ENCODE measurements around the gene EGLN3. TPM values are rescaled to one million over a fixed set of nuclear protein-coding genes. Genes with fewer than 3 reads are reported as not detected.

Gene EGLN3
- total RNA-seq, 3 donors from 2014 or later (not counting 1 experiment from before 2014, with no cell fraction given), result 0.52 to 1.1 (median 0.57) TPM

GRCh38 chr14:33936391-33936790 is 14.5 kb downstream of the EGLN3 start:
- Mint-ChIP-seq H3K36me3 (no peaks in the 10 kb centered on the region), H3K9me3 (no peaks in the 10 kb centered on the region), H3K4me3 (no peak overlapping the region), H3K27me3 (ENCODE audit: low read depth in 2 of 2) (peaks cover 4 to 8% of the 10 kb centered on the region in 2 donors), H3K4me1 (no peaks in the 10 kb centered on the region), H3K27ac (no peak overlapping the region)
- TF ChIP-seq CTCF (IDR thresholded peaks at IDR 0.05), result no peak
- no peak for ATAC-seq
- no peaks in the 10 kb centered on the region for H3K36me3 ChIP-seq (ENCODE audit: control insufficient read depth, insufficient read depth, low read length)
- H3K9me3 ChIP-seq (ENCODE audit: control insufficient read depth, insufficient read depth, low read length), result no peaks in the 10 kb centered on the region
- H3K27ac ChIP-seq (ENCODE audit: low read length), result no peak overlapping the region
- H3K4me1 ChIP-seq (ENCODE audit: control insufficient read depth, insufficient read depth, low read length), result no peaks in the 10 kb centered on the region
- H3K4me3 ChIP-seq (ENCODE audit: low read length), result no peak overlapping the region
- no peak for DNase-seq
- H3K27me3 ChIP-seq (ENCODE audit: control insufficient read depth, insufficient read depth, low read length), result no peaks in the 10 kb centered on the region
- WGBS (ENCODE audit: insufficient coverage), result no CpG with 5 or more reads among the region's 2 CpGs
- intact Hi-C loops (cut with micrococcal nuclease), result no loop called here

GRCh38 chr14:33934938-33935337 is 15.9 kb downstream of the EGLN3 start:
- Mint-ChIP-seq H3K9me3 (no peaks in the 10 kb centered on the region), H3K27me3 (ENCODE audit: low read depth in 2 of 2) (peaks cover 4 to 8% of the 10 kb centered on the region in 2 donors), H3K27ac (no peak overlapping the region), H3K4me1 (no peaks in the 10 kb centered on the region), H3K36me3 (no peaks in the 10 kb centered on the region), H3K4me3 (no peak overlapping the region)
- no peak for DNase-seq
- no peaks in the 10 kb centered on the region for H3K4me1 ChIP-seq (ENCODE audit: control insufficient read depth, insufficient read depth, low read length)
- intact Hi-C loops (cut with micrococcal nuclease), result no loop called here
- no peak overlapping the region for H3K4me3 ChIP-seq (ENCODE audit: low read length)
- no peaks in the 10 kb centered on the region for H3K27me3 ChIP-seq (ENCODE audit: control insufficient read depth, insufficient read depth, low read length)
- WGBS (ENCODE audit: insufficient coverage), result 95% methylated on average over 5 of the region's 5 CpGs
- H3K9me3 ChIP-seq (ENCODE audit: control insufficient read depth, insufficient read depth, low read length), result no peaks in the 10 kb centered on the region
- H3K36me3 ChIP-seq (ENCODE audit: control insufficient read depth, insufficient read depth, low read length), result no peaks in the 10 kb centered on the region
- no peak for ATAC-seq
- H3K27ac ChIP-seq (ENCODE audit: low read length), result no peak overlapping the region
- TF ChIP-seq CTCF (IDR thresholded peaks at IDR 0.05), result no peak

- no peak overlapping the region for H3K27ac ChIP-seq (ENCODE audit: low read length)
- Mint-ChIP-seq H3K9me3 (peaks cover 0 to 2% of the 10 kb centered on the region in 2 donors), H3K27ac (no peak overlapping the region), H3K4me1 (no peaks in the 10 kb centered on the region), H3K36me3 (no peaks in the 10 kb centered on the region), H3K27me3 (ENCODE audit: low read depth in 2 of 2) (peaks cover 4 to 8% of the 10 kb centered on the region in 2 donors), H3K4me3 (no peak overlapping the region)
- DNase-seq (no peak), ATAC-seq (no peak)
- no peaks in the 10 kb centered on the region for H3K36me3 ChIP-seq (ENCODE audit: control insufficient read depth, insufficient read depth, low read length)
- intact Hi-C loops (cut with micrococcal nuclease), result no loop called here
- no peak for TF ChIP-seq CTCF (IDR thresholded peaks at IDR 0.05)
- no peaks in the 10 kb centered on the region for H3K9me3 ChIP-seq (ENCODE audit: control insufficient read depth, insufficient read depth, low read length)
- H3K27me3 ChIP-seq (ENCODE audit: control insufficient read depth, insufficient read depth, low read length), result no peaks in the 10 kb centered on the region
- WGBS (ENCODE audit: insufficient coverage), result 84% methylated on average over 5 of the region's 7 CpGs
- H3K4me1 ChIP-seq (ENCODE audit: control insufficient read depth, insufficient read depth, low read length), result no peaks in the 10 kb centered on the region
- no peak overlapping the region for H3K4me3 ChIP-seq (ENCODE audit: low read length)
Measured at GRCh38 chr14:33934043-33934750, 16.7 kb downstream of the EGLN3 start.

Measured in natural killer cell (primary cell).